Activated CD4-positive, alpha-beta memory T cell treated with anti-CD3 and anti-CD28 coated beads for 36 hours (primary cell): ENCODE measurements around the gene TMEM72. TPM values are rescaled to one million over a fixed set of nuclear protein-coding genes. Genes with fewer than 3 reads are reported as not detected.

Experiments used
- CTCF ChIA-PET: fragments of 350-600 bp; sonication (Branson Sonifier 250); formaldehyde crosslinking; loops from one replicate; lab custom pipeline; 2021; ENCODE audit warnings: antibody characterized with exemption, inconsistent platforms; lab: Charles Lee
- POLR2A ChIA-PET: fragments of 350-600 bp; sonication (Branson Sonifier 250); formaldehyde crosslinking; loops from one replicate; lab custom pipeline; 2021; ENCODE audit warnings: antibody characterized with exemption; lab: Charles Lee
- DNase-seq: peaks from one replicate; pipeline ENCODE4 v3.0.0-alpha.2; 2020
- H3K27ac Mint-ChIP-seq: one replicate; pipeline ENCODE4 v1.8.0; 2021; ENCODE audit warnings: mixed read lengths
- H3K27me3 Mint-ChIP-seq: one replicate; pipeline ENCODE4 v1.8.0; 2021; ENCODE audit warnings: mixed read lengths
- H3K36me3 Mint-ChIP-seq: one replicate; pipeline ENCODE4 v1.8.0; 2021; ENCODE audit warnings: mixed read lengths
- H3K4me1 Mint-ChIP-seq: one replicate; pipeline ENCODE4 v1.8.0; 2021; ENCODE audit warnings: low read depth, mixed read lengths
- H3K4me3 Mint-ChIP-seq: one replicate; pipeline ENCODE4 v1.8.0; 2021; ENCODE audit warnings: mild to moderate bottlenecking, mixed read lengths
- H3K9me3 Mint-ChIP-seq: one replicate; pipeline ENCODE4 v1.8.0; 2021; ENCODE audit warnings: mixed read lengths
- intact Hi-C: fragments of 100-400 bp; cut with micrococcal nuclease; formaldehyde crosslinking; loops from one replicate; pipeline ENCODE4 v1.15.1; 2023
- total RNA-seq, 2 experiments: library from RNA; stranded (reverse); gene quantifications; one replicate each; pipeline ENCODE4 v1.2.3, GENCODE V29; 2021

TMEM72 gene
- total RNA-seq, 2 experiments from 2014 or later: not detected

DNA sequence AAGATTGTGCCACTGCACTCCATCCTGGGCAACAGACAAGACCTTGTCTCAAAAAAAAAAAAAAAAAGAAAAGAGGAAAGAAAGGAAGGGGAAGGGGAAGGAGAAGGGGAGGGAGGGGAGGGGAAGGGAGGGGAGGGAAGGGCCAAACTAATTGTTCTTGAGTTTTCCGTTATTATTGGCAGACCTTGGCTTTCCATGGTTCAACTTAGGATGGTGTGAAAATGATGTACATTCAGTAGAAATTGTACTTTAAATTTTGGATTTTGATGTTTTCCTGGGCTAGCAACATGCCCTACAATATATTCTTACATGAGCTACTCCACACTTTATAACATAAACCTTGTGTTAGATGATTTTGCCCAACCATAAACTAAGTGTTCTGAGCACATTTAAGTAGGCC lies 1.2 kb upstream of the TMEM72 start:
- H3K36me3 Mint-ChIP-seq: no peaks in the 10 kb centered on the region
- intact Hi-C loops: no loop called here
- H3K9me3 Mint-ChIP-seq: no peaks in the 10 kb centered on the region
- H3K4me3 Mint-ChIP-seq: no peak overlapping the region
- peaks cover 5% of the 10 kb centered on the region for H3K27me3 Mint-ChIP-seq
- CTCF ChIA-PET: no interaction called here
- POLR2A ChIA-PET: no interaction called here
- no peak for DNase-seq
- H3K4me1 Mint-ChIP-seq: peaks cover 13% of the 10 kb centered on the region
- H3K27ac Mint-ChIP-seq: no peak overlapping the region

DNA sequence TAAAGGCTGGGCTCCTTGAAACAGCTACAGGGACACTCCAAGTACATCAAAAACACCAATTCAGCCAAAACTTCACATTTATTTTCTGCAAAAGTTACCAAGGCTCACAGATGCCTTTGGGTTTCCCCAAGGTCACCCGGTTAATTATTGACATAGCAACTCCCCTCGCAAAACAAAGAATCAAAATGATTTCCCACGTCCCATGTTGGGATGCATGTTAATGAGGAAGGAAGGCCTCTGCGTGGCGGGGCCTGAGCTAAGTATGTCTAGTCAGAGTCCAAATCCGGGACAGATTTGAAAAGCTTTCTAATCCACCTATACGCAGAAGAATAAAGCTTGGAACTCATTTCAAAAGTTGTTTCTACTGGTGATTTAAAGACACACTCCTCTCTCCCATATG lies 535 bp upstream of the TMEM72 start:
- DNase-seq: no peak
- ChIA-PET POLR2A (no interaction called here), CTCF (no interaction called here)
- H3K4me1 Mint-ChIP-seq: peaks cover 13% of the 10 kb centered on the region
- no peak overlapping the region for H3K4me3 Mint-ChIP-seq
- no peaks in the 10 kb centered on the region for H3K36me3 Mint-ChIP-seq
- no peak overlapping the region for H3K27ac Mint-ChIP-seq
- H3K27me3 Mint-ChIP-seq: peaks cover 5% of the 10 kb centered on the region
- no peaks in the 10 kb centered on the region for H3K9me3 Mint-ChIP-seq
- intact Hi-C loops: no loop called here

DNA sequence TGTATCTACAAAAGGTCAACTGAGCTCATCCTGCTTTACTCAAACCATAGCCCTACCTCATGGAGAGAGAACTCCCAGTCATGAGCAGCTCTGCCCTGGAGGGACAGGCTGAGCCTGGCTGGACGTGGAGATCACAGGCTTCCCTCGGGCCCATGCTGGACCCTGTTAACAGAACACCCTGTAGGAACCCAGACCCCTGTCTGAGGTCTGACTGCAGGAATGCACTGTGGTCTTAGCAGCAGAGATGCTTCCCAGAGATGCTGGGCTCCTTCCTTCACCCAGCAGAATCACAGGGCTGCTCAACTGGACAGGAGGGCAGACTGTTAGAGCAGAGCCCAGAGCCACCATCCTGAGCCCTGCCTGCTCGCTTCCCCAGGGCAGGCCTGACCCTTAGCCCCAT lies 814 bp downstream of the TMEM72 start:
- CTCF ChIA-PET: no interaction called here
- Mint-ChIP-seq H3K36me3 (no peaks in the 10 kb centered on the region), H3K27me3 (peaks cover 5% of the 10 kb centered on the region), H3K9me3 (no peaks in the 10 kb centered on the region), H3K4me1 (peaks cover 13% of the 10 kb centered on the region), H3K4me3 (no peak overlapping the region), H3K27ac (no peak overlapping the region)
- intact Hi-C loops: no loop called here
- DNase-seq: no peak
- POLR2A ChIA-PET: no interaction called here

DNA sequence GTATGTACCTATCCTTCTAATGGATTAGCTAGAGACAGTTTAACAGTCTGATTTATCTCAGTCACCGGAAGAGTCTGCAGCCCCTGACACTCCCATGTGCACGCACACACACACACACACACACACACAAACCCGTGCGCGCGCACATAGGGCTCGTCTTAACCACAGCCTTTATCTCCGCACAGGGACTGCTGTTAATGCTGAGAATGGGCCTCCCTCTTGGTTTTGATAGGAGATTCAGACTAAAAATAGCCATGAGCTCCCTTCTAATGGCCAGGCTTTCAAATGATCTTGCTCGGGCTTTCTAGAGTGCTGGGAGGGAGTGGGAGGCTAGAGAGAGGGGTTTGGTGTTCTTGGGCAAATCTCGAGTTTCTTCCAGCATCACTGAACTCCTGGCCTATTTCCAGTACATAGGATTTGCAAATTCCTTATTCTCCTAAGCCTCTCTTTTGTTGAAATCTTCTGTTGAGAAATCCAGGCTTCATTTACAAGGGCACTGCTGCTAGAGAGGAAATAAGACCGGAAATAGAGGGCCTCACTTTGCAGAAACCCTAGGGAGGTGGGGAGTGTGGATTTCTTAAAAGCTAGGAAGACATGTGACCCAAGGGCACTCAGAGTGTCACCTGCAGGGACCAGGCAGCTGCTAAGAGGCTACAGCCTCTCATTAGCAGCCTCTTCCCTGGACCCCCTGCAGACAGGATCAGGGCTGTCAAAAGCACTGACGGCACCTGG lies 2.4 kb downstream of the TMEM72 start:
- intact Hi-C loops: no loop called here
- ChIA-PET POLR2A (no interaction called here), CTCF (no interaction called here)
- H3K36me3 Mint-ChIP-seq: no peaks in the 10 kb centered on the region
- no peaks in the 10 kb centered on the region for H3K9me3 Mint-ChIP-seq
- H3K4me3 Mint-ChIP-seq: no peak overlapping the region
- peaks cover 2% of the 10 kb centered on the region for H3K27me3 Mint-ChIP-seq
- H3K27ac Mint-ChIP-seq: peak overlapping the region; percentile 23
- H3K4me1 Mint-ChIP-seq: peaks cover 13% of the 10 kb centered on the region
- peak; percentile 31 for DNase-seq

DNA sequence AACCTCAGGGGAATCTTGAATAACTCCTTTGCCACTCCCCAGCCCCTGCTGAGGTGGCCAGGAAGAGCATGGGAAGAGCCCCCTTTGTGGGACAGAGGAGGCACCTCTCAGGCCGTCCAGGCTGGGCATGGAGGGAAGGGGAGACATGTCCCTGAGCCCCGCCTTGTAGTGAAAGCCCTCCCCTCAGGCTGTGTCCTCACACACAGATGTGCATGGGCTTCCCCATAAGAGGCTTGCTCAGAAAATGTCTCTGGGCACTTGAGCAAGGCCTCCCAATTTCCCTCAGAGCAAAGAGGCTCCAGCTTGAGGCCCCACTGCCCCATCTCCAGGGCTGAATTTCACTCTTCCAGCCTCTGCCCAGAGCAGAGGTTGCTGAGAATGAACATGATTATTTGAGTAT lies 3.8 kb downstream of the TMEM72 start:
- no peak overlapping the region for H3K27ac Mint-ChIP-seq
- peaks cover 13% of the 10 kb centered on the region for H3K4me1 Mint-ChIP-seq
- H3K36me3 Mint-ChIP-seq: no peaks in the 10 kb centered on the region
- intact Hi-C loops: no loop called here
- DNase-seq: no peak
- ChIA-PET POLR2A (no interaction called here), CTCF (no interaction called here)
- H3K4me3 Mint-ChIP-seq: no peak overlapping the region
- no peaks in the 10 kb centered on the region for H3K9me3 Mint-ChIP-seq
- H3K27me3 Mint-ChIP-seq: no peaks in the 10 kb centered on the region

DNA sequence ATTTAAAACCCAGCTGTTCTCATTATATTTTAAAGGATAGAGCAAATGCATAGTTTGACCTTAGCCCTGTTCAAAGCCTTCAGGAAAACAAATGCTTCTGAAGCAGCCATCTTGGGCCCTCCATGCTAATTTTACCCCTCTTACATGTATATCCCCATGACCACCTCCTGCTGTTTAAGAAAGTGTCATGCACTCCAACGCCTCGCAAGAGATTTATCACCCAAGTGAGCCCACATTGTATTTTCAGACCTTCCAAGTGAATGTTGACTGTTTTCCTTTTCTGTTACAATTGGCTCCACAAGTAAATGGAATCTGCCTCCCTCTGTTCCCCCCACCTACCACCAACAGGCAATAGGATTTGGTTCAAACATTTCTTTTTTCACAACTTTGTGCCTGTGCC lies 5.3 kb downstream of the TMEM72 start:
- ChIA-PET CTCF (no interaction called here), POLR2A (no interaction called here)
- no peak for DNase-seq
- intact Hi-C loops: no loop called here
- H3K36me3 Mint-ChIP-seq: no peaks in the 10 kb centered on the region
- no peaks in the 10 kb centered on the region for H3K27me3 Mint-ChIP-seq
- H3K4me1 Mint-ChIP-seq: peaks cover 13% of the 10 kb centered on the region
- no peak overlapping the region for H3K4me3 Mint-ChIP-seq
- no peaks in the 10 kb centered on the region for H3K9me3 Mint-ChIP-seq
- no peak overlapping the region for H3K27ac Mint-ChIP-seq

DNA sequence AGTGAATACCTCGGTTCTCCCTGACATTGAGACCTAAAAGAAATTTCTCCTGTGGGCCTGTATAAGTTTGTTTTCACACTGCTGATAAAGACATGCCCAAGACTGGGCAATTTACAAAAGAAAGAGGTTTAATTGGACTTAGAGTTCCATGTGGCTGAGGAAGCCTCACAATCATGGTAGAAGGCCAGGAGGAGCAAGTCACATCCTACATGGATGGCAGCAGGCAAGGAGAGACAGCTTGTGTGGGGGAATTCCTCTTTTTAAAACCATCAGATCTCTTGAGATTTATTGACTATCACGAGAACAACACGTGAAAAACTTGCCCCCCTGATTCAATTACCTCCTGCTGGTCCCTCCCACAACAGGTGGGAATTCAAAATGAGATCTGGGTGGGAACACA lies 6.7 kb downstream of the TMEM72 start:
- no peaks in the 10 kb centered on the region for H3K27me3 Mint-ChIP-seq

DNA sequence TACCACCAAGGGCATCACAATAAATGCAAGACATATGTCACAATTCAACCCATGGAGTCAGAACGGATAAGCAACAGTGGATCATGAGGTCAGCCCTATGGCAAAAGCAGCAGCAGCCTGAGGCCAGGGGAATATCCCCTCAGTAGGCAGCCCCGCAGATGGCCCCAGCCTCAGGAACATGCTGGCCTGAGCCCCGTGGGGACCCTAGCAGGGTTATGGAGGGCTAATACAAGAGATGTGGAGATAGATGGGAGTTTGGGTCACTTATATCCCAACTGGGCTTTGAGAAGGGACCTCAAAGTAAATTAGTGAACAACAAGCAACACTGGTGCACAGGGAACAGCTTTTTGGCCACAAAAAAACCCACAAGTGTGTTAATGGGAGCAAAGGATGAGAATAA lies 9.1 kb downstream of the TMEM72 start:
- CTCF ChIA-PET: interaction anchor here (3.7 kb wide), 1 partner anchor 12 kb away, joined by 13 read pairs; no protein-coding TSS in a partner anchor
- intact Hi-C loops: no loop called here

More for the DNA sequence above, 6.7 kb downstream of the TMEM72 start:
- ChIA-PET CTCF (no interaction called here), POLR2A (no interaction called here)
- H3K36me3 Mint-ChIP-seq: no peaks in the 10 kb centered on the region
- no peaks in the 10 kb centered on the region for H3K9me3 Mint-ChIP-seq
- H3K4me3 Mint-ChIP-seq: no peak overlapping the region
- H3K4me1 Mint-ChIP-seq: peaks cover 13% of the 10 kb centered on the region
- intact Hi-C loops: no loop called here
- DNase-seq: no peak
- no peak overlapping the region for H3K27ac Mint-ChIP-seq

DNA sequence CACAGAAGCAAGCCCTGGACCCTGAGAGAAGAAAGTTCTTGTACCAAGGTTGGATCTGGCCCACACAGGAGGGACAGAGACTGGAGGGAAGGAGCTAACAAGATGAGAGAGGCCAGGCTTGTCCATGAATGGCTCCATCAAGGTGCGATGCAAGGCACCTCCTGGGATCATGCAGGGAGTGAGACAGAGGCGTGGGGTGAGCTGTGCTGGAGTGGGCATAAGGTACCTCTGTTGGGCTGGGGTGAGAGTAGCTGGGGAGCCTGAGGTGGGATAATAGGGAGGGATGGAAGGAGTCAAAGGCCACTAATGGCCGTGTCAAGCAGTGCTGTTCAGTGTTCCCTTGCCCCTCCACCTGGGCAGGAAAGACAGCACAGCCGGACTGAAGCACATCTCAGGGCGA lies 9.9 kb downstream of the TMEM72 start:
- H3K4me1 Mint-ChIP-seq: no peaks in the 10 kb centered on the region
- H3K9me3 Mint-ChIP-seq: no peaks in the 10 kb centered on the region
- H3K36me3 Mint-ChIP-seq: no peaks in the 10 kb centered on the region
- CTCF ChIA-PET: interaction anchor here (3.7 kb wide), 1 partner anchor 12 kb away, joined by 13 read pairs; no protein-coding TSS in a partner anchor
- H3K4me3 Mint-ChIP-seq: no peak overlapping the region
- DNase-seq: no peak
- H3K27ac Mint-ChIP-seq: no peak overlapping the region
- no peaks in the 10 kb centered on the region for H3K27me3 Mint-ChIP-seq
- intact Hi-C loops: no loop called here
- POLR2A ChIA-PET: no interaction called here

More for the DNA sequence above, 9.1 kb downstream of the TMEM72 start:
- Mint-ChIP-seq H3K27ac (no peak overlapping the region), H3K4me1 (no peaks in the 10 kb centered on the region), H3K36me3 (no peaks in the 10 kb centered on the region), H3K4me3 (no peak overlapping the region), H3K9me3 (no peaks in the 10 kb centered on the region), H3K27me3 (no peaks in the 10 kb centered on the region)
- DNase-seq: no peak
- POLR2A ChIA-PET: no interaction called here

DNA sequence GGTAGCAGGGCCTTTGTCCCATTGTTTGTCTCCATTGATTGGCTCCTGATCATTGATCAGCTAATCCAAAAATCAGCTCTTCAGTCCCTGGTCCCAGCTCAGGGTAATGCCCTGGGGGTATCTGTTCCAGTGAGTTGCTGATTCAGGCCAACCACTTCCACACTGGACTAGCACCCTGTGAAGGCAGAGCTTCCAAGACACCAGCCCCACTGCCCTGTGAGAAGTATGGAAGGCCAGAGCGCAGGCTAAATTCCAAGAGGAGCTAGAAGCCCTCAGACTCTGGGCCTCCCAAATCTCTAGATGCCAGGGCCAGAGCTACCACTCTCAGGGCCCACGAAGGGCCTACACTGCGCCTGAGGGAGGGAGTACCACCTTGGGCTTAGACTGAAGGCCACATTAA lies 10.4 kb downstream of the TMEM72 start:
- no peaks in the 10 kb centered on the region for H3K4me1 Mint-ChIP-seq
- ChIA-PET CTCF (interaction anchor here (3.7 kb wide), 1 partner anchor 11 kb away, joined by 13 read pairs; no protein-coding TSS in a partner anchor), POLR2A (no interaction called here)
- intact Hi-C loops: no loop called here
- H3K36me3 Mint-ChIP-seq: no peaks in the 10 kb centered on the region
- no peak for DNase-seq
- no peak overlapping the region for H3K27ac Mint-ChIP-seq
- H3K4me3 Mint-ChIP-seq: no peak overlapping the region
- H3K27me3 Mint-ChIP-seq: no peaks in the 10 kb centered on the region
- H3K9me3 Mint-ChIP-seq: no peaks in the 10 kb centered on the region

DNA sequence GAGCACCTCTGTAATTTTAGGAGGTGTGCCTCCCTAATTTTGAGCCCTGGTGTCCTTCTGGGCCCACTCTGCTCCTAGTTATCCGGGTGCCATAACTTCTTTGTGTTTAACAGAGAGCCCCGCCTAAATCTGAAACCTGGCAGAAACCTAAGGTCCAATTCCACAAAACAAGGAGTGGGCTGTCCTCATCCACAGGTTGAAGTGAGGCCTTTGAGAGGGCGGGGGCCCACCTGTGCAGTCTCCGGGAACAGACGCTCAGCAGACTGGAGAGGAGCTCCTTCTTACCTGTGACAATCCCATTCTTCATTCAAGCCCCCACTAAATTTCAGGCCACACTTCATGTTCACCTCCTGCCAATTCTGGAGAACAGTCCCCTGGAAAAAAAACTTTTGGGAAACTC lies 10.9 kb downstream of the TMEM72 start:
- H3K4me1 Mint-ChIP-seq: no peaks in the 10 kb centered on the region
- H3K36me3 Mint-ChIP-seq: no peaks in the 10 kb centered on the region
- H3K9me3 Mint-ChIP-seq: no peaks in the 10 kb centered on the region
- no peak overlapping the region for H3K27ac Mint-ChIP-seq
- ChIA-PET POLR2A (no interaction called here), CTCF (interaction anchor here (3.7 kb wide), 1 partner anchor 11 kb away, joined by 13 read pairs; no protein-coding TSS in a partner anchor)
- no peak overlapping the region for H3K4me3 Mint-ChIP-seq
- no peak for DNase-seq
- intact Hi-C loops: no loop called here
- no peaks in the 10 kb centered on the region for H3K27me3 Mint-ChIP-seq

DNA sequence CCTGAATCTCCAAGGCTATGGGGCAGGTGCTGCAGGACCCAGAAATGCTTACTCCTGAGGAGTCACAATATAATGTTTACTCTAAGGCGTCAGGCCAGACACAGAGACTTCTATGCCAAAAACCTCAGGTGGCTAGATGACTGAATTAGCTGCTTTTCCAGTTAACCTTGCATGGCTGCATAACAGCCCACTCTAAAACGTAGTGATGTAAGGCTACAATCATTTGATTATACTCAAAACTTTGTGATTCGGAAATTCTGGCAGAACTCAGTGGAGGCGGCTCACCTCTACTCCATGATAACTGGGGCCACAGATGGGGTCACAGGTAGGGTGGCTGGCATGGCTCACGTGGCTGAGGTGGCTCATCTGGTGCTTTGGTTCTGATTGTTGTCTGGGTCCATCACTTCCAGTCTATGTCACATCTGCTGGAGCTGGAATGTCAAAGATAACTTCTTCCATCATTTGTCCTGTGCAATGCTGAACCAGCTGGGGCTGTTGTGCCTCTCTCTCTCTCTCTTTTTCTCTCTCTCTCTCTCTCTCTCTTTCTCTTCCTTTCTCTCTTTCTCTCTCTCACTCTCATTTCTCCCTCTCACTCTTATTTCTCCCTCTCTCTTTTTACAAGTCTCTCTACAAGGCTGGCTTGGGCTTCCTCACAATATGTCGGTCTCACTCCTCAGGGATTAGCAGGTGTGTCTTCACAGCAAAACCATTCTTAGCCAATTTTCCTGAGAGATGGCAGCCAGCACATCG lies 11.8 kb downstream of the TMEM72 start:
- Mint-ChIP-seq H3K4me3 (no peak overlapping the region), H3K27ac (no peak overlapping the region)
- no peak for DNase-seq

More for the DNA sequence above, 11.8 kb downstream of the TMEM72 start:
- Mint-ChIP-seq H3K4me1 (no peaks in the 10 kb centered on the region), H3K36me3 (no peaks in the 10 kb centered on the region), H3K9me3 (no peaks in the 10 kb centered on the region), H3K27me3 (no peaks in the 10 kb centered on the region)
- intact Hi-C loops: no loop called here
- CTCF ChIA-PET: no interaction called here
- POLR2A ChIA-PET: no interaction called here
